Activated naive CD8-positive, alpha-beta T cell treated with anti-CD3 and anti-CD28 coated beads, Interleukin-2, amount 50 U/mL, for 24 hours (primary cell): Measurements from ENCODE around the gene FGD4.
A peak's percentile ranks its signal among the peaks of the same experiment; 100 is the strongest.
"Not testable (repeated sequence)": the region's sequence is repeated elsewhere in the genome, so short reads cannot be mapped to it uniquely, and the experiment has no call there.

Experiments used
- ATAC-seq: fragments of 150-1000 bp; cut with Tn5 transposase; one replicate; pipeline ENCODE4 v1.10.0; 2021
- DNase-seq: peaks from one replicate; pipeline ENCODE4 v3.0.0; 2021
- H3K27ac Mint-ChIP-seq: one replicate; pipeline ENCODE4 v1.8.0; 2021; ENCODE audit warnings: mild to moderate bottlenecking, mixed read lengths
- H3K27me3 Mint-ChIP-seq: one replicate; pipeline ENCODE4 v1.8.0; 2021; ENCODE audit warnings: mixed read lengths
- H3K36me3 Mint-ChIP-seq: one replicate; pipeline ENCODE4 v1.8.0; 2021; ENCODE audit warnings: low read depth, mixed read lengths
- H3K4me1 Mint-ChIP-seq: one replicate; pipeline ENCODE4 v1.8.0; 2021; ENCODE audit warnings: mixed read lengths
- H3K4me3 Mint-ChIP-seq: one replicate; pipeline ENCODE4 v1.8.0; 2021; ENCODE audit warnings: mild to moderate bottlenecking, moderate library complexity, mixed read lengths
- H3K9me3 Mint-ChIP-seq: one replicate; pipeline ENCODE4 v1.8.0; 2021; ENCODE audit warnings: mixed read lengths

The FGD4 gene

DNA sequence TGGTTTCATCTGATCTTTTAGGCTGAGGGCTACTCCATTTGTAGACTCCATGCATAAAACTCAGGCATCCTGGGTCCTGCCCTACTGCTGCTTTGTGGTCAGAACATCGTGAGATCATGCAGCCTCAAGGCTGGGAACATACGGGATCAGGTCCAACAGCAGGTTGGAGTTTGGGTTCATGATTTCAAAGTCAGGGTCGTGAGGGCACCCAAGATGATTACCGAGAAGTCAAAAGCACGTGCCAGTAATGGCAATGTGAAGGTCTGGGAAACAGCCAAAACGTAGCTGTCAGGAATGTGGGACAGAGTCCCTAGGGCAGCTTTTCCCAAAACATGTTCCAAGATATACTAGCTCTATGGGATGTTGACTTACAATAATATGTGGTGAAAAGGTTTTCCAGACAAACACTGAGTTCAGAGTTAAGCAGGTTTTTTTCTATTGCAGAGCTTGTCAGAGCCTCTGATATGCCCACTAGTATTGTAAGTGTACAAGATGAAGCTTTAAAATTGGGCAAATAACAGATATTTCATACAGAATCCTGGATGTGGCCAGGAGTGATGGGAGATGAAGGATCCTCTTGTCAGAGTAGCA is 149.4 kb downstream of the FGD4 start:
- Mint-ChIP-seq H3K27ac (no peak overlapping the region), H3K9me3 (no peaks in the 10 kb centered on the region), H3K27me3 (no peaks in the 10 kb centered on the region), H3K4me3 (no peak overlapping the region), H3K4me1 (peaks cover 3% of the 10 kb centered on the region), H3K36me3 (no peaks in the 10 kb centered on the region)
- ATAC-seq (no peak), DNase-seq (no peak)

DNA sequence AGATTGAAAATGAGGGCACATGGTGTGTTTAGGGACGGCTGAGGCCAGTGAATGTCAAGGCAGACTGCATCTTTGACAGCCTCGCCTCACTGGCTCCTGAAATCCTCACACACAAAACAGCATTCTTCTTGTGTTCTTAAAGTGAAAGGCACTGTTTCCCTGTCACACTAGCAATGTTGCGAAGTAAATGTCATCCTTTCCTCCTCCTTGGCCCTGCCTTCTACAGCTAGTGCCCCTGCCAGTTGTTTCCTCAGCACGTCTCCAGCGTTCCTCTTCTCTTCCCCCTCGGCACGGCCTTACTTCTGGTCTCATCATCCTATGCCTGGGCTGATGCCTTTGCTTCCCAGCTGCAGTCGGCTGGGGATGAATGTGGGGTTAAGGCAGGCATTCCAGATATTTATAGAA is 150.3 kb downstream of the FGD4 start:
- peaks cover 3% of the 10 kb centered on the region for H3K4me1 Mint-ChIP-seq
- no peak for ATAC-seq
- H3K4me3 Mint-ChIP-seq = no peak overlapping the region
- no peak for DNase-seq
- no peaks in the 10 kb centered on the region for H3K36me3 Mint-ChIP-seq
- H3K27me3 Mint-ChIP-seq = no peaks in the 10 kb centered on the region
- no peak overlapping the region for H3K27ac Mint-ChIP-seq
- no peaks in the 10 kb centered on the region for H3K9me3 Mint-ChIP-seq

DNA sequence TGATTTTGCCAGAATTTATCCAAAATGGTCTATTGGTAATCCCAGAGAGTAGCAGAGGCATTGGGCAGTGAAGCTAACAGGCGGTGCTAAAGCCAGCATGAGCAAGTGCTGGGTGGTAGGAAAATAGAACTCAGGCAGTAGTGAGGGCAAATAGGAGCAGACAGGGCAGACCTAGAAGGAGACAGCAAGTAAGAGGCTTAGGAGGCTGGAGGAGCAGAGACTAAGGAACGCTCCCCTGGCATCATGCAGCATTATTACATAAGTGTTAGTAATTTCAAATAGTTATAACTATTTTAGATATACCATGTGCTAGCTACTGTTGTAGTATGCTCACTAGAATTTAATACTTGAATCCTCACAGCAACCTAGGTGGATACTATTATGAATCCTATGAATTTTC is 151.7 kb downstream of the FGD4 start:
- Mint-ChIP-seq H3K4me3 (no peak overlapping the region), H3K27ac (no peak overlapping the region), H3K36me3 (no peaks in the 10 kb centered on the region), H3K4me1 (peaks cover 3% of the 10 kb centered on the region), H3K27me3 (no peaks in the 10 kb centered on the region), H3K9me3 (no peaks in the 10 kb centered on the region)
- no peak for ATAC-seq
- no peak for DNase-seq

DNA sequence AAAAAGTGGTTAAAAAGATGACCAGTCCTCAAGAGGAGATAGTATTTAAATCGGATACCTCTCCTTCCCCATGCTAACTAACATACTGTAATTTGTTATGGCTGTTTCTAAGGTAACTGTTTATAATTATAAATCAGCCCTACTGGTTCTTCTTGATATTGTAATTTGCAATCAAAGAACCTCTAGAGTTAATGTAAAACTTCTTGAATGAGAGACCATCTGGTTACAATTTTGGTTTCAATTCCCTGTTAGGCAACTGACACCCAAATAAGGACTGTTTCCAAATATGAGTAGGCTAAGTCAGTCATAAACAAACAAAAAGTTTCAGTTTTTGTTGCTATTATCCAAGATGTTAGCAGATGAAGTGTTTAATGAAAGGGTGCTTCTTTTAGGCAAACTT is 159.5 kb downstream of the FGD4 start:
- ATAC-seq = no peak
- Mint-ChIP-seq H3K27me3 (no peaks in the 10 kb centered on the region), H3K4me1 (peaks cover 7% of the 10 kb centered on the region), H3K9me3 (no peaks in the 10 kb centered on the region), H3K4me3 (no peak overlapping the region), H3K27ac (no peak overlapping the region), H3K36me3 (no peaks in the 10 kb centered on the region)
- no peak for DNase-seq

DNA sequence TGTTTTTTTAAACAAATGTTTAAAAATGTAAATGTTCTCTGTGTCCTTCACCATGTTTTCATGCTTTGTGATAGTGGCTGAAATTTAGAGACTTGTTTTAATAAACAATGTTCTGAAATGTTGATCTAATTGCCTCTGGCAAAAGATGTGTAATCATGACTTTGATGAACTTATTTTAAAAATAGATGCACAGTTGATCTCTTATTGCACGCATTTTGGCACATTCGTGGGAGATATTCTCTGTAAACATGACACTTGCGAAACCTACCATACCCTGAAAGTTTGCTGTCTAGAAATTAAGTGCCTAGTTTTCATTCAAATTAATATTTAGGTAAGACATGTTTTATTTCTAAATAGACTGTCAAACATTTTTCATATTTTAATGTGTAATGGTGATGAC is 160.1 kb downstream of the FGD4 start:
- peaks cover 7% of the 10 kb centered on the region for H3K4me1 Mint-ChIP-seq
- H3K4me3 Mint-ChIP-seq = no peak overlapping the region
- ATAC-seq = no peak
- H3K9me3 Mint-ChIP-seq = no peaks in the 10 kb centered on the region
- H3K36me3 Mint-ChIP-seq = no peaks in the 10 kb centered on the region
- DNase-seq = no peak
- H3K27me3 Mint-ChIP-seq = no peaks in the 10 kb centered on the region
- H3K27ac Mint-ChIP-seq = no peak overlapping the region

DNA sequence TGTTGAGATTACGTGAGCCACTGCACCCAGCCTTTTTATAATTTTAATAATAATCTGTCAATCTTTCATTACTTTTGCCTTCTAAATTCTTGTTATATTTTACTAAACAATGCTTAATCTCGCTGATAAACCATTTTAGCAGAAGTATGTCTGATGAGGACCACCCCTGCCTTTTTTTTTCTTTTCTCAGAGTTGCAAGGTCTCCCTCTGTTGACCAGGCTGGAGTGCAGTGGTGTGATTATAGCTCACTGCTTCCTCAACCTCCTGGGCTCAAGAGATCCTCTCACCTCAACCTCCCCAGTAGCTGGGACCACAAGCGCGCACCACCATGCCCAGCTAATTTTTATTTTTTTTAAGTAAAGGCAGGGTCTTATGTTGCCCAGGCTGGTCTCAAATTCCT is 161.2 kb downstream of the FGD4 start:
- H3K27ac Mint-ChIP-seq = no peak overlapping the region

DNA sequence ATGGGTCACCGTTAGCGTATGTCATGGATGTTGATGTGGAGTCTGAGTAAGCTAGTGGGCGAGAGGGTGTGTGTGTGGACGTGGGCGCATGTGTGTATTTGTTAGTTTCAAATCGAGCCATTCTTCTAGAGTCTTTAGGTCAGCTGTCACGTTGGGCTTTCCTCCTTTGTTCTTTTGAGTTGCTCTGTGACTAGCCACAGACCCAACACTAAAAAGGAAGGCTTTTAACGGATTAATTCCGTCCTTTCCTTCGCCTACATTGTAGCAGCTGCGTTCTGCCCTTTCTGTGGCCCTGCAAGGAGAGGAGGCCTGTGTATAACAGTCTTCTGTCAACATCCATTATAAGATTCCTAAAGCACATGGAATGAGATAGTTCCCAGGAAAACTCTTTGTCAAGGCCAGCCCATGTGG is 162.6 kb downstream of the FGD4 start:
- Mint-ChIP-seq H3K9me3 (no peaks in the 10 kb centered on the region), H3K4me1 (peaks cover 7% of the 10 kb centered on the region), H3K27ac (no peak overlapping the region), H3K36me3 (no peaks in the 10 kb centered on the region), H3K4me3 (no peak overlapping the region), H3K27me3 (no peaks in the 10 kb centered on the region)
- DNase-seq (no peak), ATAC-seq (no peak)

More for the DNA sequence above, 161.2 kb downstream of the FGD4 start:
- ATAC-seq (no peak), DNase-seq (no peak)
- H3K4me3 Mint-ChIP-seq = no peak overlapping the region
- H3K4me1 Mint-ChIP-seq = peaks cover 7% of the 10 kb centered on the region
- no peaks in the 10 kb centered on the region for H3K27me3 Mint-ChIP-seq
- no peaks in the 10 kb centered on the region for H3K36me3 Mint-ChIP-seq
- H3K9me3 Mint-ChIP-seq = no peaks in the 10 kb centered on the region

DNA sequence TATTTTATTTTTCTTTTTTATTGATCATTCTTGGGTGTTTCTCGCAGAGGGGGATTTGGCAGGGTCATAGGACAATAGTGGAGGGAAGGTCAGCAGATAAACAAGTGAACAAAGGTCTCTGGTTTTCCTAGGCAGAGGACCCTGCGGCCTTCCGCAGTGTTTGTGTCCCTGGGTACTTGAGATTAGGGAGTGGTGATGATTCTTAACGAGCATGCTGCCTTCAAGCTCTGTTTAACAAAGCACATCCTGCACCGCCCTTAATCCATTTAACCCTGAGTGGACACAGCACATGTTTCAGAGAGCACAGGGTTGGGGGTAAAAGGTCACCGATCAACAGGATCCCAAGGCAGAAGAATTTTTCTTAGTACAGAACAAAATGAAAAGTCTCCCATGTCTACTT is 163.1 kb downstream of the FGD4 start:
- not testable (repeated sequence) for ATAC-seq, H3K27me3 Mint-ChIP-seq, DNase-seq, H3K36me3 Mint-ChIP-seq, H3K4me3 Mint-ChIP-seq, H3K4me1 Mint-ChIP-seq, H3K27ac Mint-ChIP-seq, H3K9me3 Mint-ChIP-seq

DNA sequence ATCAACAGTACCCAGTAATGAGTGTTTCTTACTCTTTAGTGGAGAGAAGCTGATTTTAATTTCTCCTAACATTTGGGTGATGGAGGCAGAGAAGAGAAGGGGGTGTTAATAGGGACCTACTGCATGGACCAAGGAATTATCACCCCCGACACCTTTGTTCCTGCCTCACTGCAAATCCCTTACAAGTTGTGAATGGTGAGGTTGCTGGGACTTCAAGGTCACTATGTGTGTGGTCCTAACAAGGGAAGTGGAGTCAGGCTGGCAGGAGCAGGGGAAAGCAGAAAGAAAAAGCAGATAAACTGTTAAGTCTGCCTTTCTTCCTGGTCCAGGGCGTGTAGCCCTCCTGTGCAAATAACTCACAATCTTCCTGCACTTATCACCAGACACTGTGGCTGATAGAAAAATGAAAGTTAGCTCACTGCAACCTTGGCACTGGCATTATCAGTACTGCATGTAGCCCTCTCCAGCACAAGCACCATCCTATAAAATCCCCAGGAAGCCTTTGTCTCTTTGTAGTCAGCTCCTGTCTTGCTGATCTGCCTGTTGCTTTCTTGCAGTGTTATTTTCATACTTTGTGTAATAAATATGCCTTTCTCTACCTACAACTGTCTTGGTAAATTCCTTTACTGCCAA is 167.4 kb downstream of the FGD4 start:
- Mint-ChIP-seq H3K27me3 (no peaks in the 10 kb centered on the region), H3K27ac (no peak overlapping the region), H3K4me1 (peaks cover under 1% of the 10 kb centered on the region), H3K36me3 (no peaks in the 10 kb centered on the region), H3K4me3 (no peak overlapping the region), H3K9me3 (no peaks in the 10 kb centered on the region)
- ATAC-seq = no peak
- no peak for DNase-seq

DNA sequence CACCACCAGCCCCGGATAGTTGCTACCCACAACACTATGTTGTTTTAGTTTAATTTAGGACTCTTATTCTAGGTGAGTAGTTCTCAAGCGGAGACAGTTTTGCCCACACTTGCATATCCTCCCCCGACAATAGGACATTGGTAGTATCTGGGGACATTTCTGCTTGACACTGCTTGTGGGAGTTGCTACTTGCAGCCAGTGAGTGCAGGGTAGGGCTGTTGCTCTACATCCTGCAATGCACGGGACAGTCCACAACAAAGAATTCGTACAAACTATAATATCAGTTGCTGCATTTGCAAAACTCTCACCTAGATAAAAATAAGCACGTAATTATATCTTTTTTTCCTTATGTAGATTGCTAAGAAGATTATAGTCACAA is 167.9 kb downstream of the FGD4 start:
- Mint-ChIP-seq H3K36me3 (no peaks in the 10 kb centered on the region), H3K4me1 (no peaks in the 10 kb centered on the region), H3K4me3 (no peak overlapping the region), H3K27ac (no peak overlapping the region), H3K27me3 (no peaks in the 10 kb centered on the region), H3K9me3 (no peaks in the 10 kb centered on the region)
- DNase-seq (no peak), ATAC-seq (no peak)

DNA sequence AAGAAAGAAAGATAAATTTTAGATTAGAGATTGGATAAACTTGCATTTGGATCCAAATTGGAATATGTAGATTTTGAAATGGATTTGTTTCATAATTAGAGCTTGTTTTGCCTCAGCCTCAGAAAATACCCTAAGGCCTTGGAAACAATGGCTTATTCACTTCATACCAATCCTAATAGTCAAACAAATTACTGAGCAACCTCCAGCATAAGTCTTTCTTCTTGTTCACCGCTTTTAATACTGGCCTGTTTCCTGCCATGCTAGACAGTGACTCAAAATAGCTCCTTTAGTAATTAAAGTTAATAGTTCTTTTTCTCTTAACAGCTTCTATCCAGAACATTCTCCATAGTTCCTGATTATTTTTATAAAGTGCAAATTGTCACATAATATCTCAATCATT is 168.9 kb downstream of the FGD4 start:
- Mint-ChIP-seq H3K4me3 (no peak overlapping the region), H3K4me1 (no peaks in the 10 kb centered on the region), H3K27ac (no peak overlapping the region), H3K9me3 (no peaks in the 10 kb centered on the region), H3K27me3 (no peaks in the 10 kb centered on the region), H3K36me3 (no peaks in the 10 kb centered on the region)
- ATAC-seq (no peak), DNase-seq (no peak)

DNA sequence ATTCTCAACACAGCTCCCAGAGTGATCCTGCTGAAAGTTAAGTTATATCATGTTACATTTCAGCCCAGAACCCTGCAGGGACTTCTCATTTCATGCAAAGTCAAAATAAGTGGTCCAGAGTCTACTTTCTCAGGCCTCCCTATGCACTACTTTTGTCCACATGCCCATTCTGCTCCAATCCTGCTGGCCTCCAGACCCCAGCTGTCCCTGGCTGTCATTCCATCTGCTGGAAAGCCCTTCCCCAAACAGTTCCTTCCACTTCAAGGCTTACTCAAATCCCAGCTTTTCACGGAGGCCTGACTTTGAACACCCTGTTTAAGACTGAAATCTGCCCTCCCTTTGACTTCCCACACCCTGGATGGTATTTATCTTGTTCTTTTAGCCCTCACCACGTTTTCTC is 169.9 kb downstream of the FGD4 start:
- H3K36me3 Mint-ChIP-seq = no peaks in the 10 kb centered on the region
- no peak for ATAC-seq
- no peaks in the 10 kb centered on the region for H3K9me3 Mint-ChIP-seq
- no peak for DNase-seq
- no peak overlapping the region for H3K4me3 Mint-ChIP-seq
- no peaks in the 10 kb centered on the region for H3K4me1 Mint-ChIP-seq
- no peak overlapping the region for H3K27ac Mint-ChIP-seq
- no peaks in the 10 kb centered on the region for H3K27me3 Mint-ChIP-seq

DNA sequence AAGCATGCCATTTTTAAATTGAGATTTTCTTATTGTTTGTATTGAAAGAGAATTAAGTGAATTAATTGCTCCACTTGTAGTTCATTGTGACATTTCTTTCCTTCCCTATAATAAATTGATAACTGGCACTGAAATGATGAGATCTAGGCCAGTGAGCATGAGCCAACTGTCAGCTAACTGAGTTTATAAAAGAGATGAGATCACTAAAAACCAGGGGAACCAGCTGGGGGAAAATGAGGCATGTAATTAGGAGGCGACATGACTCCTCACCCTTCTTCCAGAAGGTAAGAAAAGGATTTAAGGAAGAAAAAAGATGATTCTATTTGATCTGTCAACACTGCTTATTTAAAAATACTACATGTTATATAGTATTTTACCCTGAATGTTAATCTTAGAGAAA is 175.2 kb downstream of the FGD4 start:
- H3K36me3 Mint-ChIP-seq = no peaks in the 10 kb centered on the region
- no peaks in the 10 kb centered on the region for H3K4me1 Mint-ChIP-seq
- no peak for ATAC-seq
- no peak for DNase-seq
- H3K27me3 Mint-ChIP-seq = peaks cover 3% of the 10 kb centered on the region
- H3K9me3 Mint-ChIP-seq = no peaks in the 10 kb centered on the region
- H3K4me3 Mint-ChIP-seq = no peak overlapping the region
- no peak overlapping the region for H3K27ac Mint-ChIP-seq

DNA sequence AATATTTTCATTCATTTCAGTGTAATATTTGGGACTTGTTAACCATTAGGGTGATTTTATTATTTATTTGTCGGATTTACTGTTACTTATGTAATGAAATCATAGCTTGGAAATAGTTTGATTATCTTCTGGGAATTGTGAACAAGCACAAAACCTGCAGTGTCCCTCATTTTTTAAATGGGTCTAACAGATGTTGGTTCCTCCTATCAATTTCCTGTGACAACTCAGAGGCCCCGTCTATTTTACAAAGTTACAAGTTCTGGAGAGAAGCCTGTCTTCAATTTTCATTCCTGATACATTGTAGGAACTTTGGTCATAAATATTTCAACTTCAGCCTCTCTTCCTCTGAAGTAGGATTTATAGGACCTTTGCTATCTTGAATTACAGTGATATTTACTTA is 178.0 kb downstream of the FGD4 start:
- H3K36me3 Mint-ChIP-seq = peaks cover 2% of the 10 kb centered on the region
- H3K4me1 Mint-ChIP-seq = peaks cover 6% of the 10 kb centered on the region
- no peak for DNase-seq
- H3K4me3 Mint-ChIP-seq = no peak overlapping the region
- ATAC-seq = no peak
- H3K9me3 Mint-ChIP-seq = no peaks in the 10 kb centered on the region
- peaks cover 3% of the 10 kb centered on the region for H3K27me3 Mint-ChIP-seq
- no peak overlapping the region for H3K27ac Mint-ChIP-seq

DNA sequence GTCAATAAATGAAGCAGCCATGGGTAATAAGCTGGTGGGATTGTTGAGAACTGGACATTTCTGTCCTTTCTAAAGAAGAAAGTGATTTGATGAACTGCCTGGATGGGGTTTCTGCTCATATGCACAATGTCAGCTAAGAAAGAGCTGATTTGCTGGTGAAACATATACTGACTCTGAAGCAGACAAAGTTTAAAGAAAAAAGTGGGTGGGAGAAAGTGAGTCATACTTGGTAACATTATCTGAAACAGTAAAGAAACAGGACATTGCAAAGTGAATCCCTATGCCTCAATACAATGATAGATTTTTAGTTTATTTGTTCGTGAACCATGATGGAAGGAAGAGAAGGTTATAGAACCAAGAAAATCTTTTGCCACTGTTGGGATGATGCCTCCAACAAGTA is 184.2 kb downstream of the FGD4 start:
- peaks cover 3% of the 10 kb centered on the region for H3K27me3 Mint-ChIP-seq
- H3K4me3 Mint-ChIP-seq = no peak overlapping the region
- H3K4me1 Mint-ChIP-seq = peaks cover 39% of the 10 kb centered on the region
- DNase-seq (no peak), ATAC-seq (peak; percentile 62)
- H3K9me3 Mint-ChIP-seq = no peaks in the 10 kb centered on the region
- H3K36me3 Mint-ChIP-seq = peaks cover 2% of the 10 kb centered on the region
- no peak overlapping the region for H3K27ac Mint-ChIP-seq

DNA sequence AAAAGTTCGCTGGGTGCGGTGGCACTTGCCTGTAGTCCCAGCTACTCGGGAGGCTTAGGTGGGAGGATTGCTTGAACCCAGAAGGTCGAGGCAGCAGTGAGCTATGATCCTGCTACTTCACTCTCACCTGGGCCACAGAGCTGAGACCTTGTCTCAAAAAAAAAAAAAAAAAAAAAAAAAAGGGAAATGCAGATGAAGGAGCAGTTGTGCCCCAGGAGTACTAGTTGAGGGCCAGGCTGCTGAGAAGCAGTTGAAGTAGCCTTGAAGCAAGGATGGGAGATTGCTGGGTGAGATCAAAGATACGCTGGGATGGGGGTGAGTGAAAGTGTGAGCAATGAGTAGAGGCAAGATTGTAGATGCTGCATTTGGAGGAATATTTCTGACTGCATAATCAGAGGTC is 186.3 kb downstream of the FGD4 start:
- Mint-ChIP-seq H3K4me1 (peaks cover 56% of the 10 kb centered on the region), H3K27me3 (no peaks in the 10 kb centered on the region), H3K27ac (peak overlapping the region; percentile 8), H3K4me3 (no peak overlapping the region), H3K36me3 (no peaks in the 10 kb centered on the region), H3K9me3 (no peaks in the 10 kb centered on the region)
- no peak for DNase-seq
- no peak for ATAC-seq
